ENCODE measurements around the gene RDH12.

DNA sequence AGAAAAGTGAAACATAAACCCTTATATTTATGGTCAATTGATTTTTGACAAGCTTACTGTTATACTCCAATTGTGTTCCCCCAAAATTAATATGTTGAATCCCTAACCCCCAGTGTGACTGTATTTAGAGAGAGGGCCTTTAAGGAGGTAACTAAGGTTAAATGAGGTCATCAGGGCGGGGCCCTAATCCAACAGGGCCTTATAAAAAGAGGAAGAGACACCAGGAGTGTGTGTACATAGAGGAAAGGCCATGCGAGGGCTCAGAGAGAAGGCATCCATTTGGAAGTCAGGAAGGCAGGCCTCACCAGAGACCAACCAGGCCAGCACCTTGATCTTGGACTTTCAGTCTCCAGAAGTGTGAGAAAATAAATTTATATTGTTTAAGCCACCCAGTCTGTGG, 20.7 kb upstream of the RDH12 start:
- TF ChIP-seq, protein P1, sequence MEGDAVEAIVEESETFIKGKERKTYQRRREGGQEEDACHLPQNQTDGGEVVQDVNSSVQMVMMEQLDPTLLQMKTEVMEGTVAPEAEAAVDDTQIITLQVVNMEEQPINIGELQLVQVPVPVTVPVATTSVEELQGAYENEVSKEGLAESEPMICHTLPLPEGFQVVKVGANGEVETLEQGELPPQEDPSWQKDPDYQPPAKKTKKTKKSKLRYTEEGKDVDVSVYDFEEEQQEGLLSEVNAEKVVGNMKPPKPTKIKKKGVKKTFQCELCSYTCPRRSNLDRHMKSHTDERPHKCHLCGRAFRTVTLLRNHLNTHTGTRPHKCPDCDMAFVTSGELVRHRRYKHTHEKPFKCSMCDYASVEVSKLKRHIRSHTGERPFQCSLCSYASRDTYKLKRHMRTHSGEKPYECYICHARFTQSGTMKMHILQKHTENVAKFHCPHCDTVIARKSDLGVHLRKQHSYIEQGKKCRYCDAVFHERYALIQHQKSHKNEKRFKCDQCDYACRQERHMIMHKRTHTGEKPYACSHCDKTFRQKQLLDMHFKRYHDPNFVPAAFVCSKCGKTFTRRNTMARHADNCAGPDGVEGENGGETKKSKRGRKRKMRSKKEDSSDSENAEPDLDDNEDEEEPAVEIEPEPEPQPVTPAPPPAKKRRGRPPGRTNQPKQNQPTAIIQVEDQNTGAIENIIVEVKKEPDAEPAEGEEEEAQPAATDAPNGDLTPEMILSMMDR (IDR thresholded peaks at IDR 0.05; ENCODE audit: low read depth, low read length): no peak
- no peak for TF ChIP-seq EZH2phosphoT487 (IDR thresholded peaks at IDR 0.05; ENCODE audit: low read depth)

Data from OCI-LY3 (cell line).